ENCODE data around the gene SSUH2. TPM values are rescaled to one million over a fixed set of nuclear protein-coding genes. Genes with fewer than 3 reads are reported as not detected.

The SSUH2 gene
- total and polyA plus RNA-seq, 9 of the 15 experiments (the other 6 are each of a cell fraction or from before 2014, with no cell fraction given) = 0.04 to 0.17 (median 0.04) TPM; not detected in 6

GRCh38 chr3:8629151-8630021 lies 15.2 kb downstream of the SSUH2 start (continued):
- TF ChIP-seq ZMIZ1 (IDR thresholded peaks at IDR 0.05; ENCODE audit: low read depth in 2 of 2, low read length in 2 of 2) (peak in 1 of 2 experiments; percentile 71; a peak in 1 of 4 replicates), NR2C2 (CRISPR knock-in tag; IDR thresholded peaks at IDR 0.05) (0 out of 2 replicates have a peak, but pooled peaks have one; percentile 23), NR2C2 (tag; IDR thresholded peaks at IDR 0.05) (peak; percentile 63), BRD9 (IDR thresholded peaks at IDR 0.05; ENCODE audit: low read depth, partially characterized antibody) (peak; percentile 80), RNF2 (IDR thresholded peaks at IDR 0.05) (peak; percentile 44; the same call in 1 of the 2 replicates), HIVEP1 (CRISPR knock-in tag; IDR thresholded peaks at IDR 0.05) (no peak), ZNF318 (IDR thresholded peaks at IDR 0.05; ENCODE audit: borderline replicate concordance in 1 of 2, low read depth in 1 of 2) (peak in 1 of 2 experiments; percentile 90; a peak in 2 of 4 replicates), MAFF (IDR thresholded peaks at IDR 0.05; ENCODE audit: low read length) (peak; percentile 30; the same call in 1 of the 2 replicates), ZNF644 (tag; IDR thresholded peaks at IDR 0.05; ENCODE audit: low read depth) (no peak), ZNF592 (IDR thresholded peaks at IDR 0.05) (peak; percentile 69)

Measured in K562 (cell line).